Psoas muscle (tissue), 8 donors: ENCODE results near the gene COL23A1. TPM values are rescaled to one million over a fixed set of nuclear protein-coding genes. Genes with fewer than 3 reads are reported as not detected.
"Not testable (repeated sequence)": the region's sequence is repeated elsewhere in the genome, so short reads cannot be mapped to it uniquely, and the experiment has no call there.

Experiments used
- ATAC-seq, 4 donors: fragments of 200-7000 bp; cut with Tn5 transposase; one replicate each; pipeline ENCODE4 v1.9.1; 2020; ENCODE audit warnings: moderate library complexity in 3 of 4, mild to moderate bottlenecking in 2 of 4
- DNase-seq, 2 donors: peaks; one replicate each; pipeline ENCODE4 v3.0.0-alpha.2; 2020
- H3K27ac ChIP-seq: fragments of 200-600 bp; one replicate; pipeline ENCODE4 v1.8.0; 2022
- H3K27me3 ChIP-seq, 3 donors: fragments of 200-600 bp in 1 of 3; one replicate each; pipeline versions ENCODE4 v1.6.1 to v1.8.0; 2013 to 2022; ENCODE audit warnings: low read length in 2 of 3, mild to moderate bottlenecking in 2 of 3, moderate library complexity in 1 of 3; ENCODE audit not compliant: insufficient read depth in 3 of 3
- H3K36me3 ChIP-seq, 2 donors: fragments of 200-600 bp in 1 of 2; one replicate each; pipeline versions ENCODE4 v1.6.1 to v1.8.0; 2013 to 2022; ENCODE audit warnings: low read depth in 1 of 2, mild to moderate bottlenecking in 1 of 2, moderate library complexity in 1 of 2; ENCODE audit not compliant: insufficient read depth in 1 of 2
- H3K4me1 ChIP-seq: fragments of 200-600 bp; one replicate; pipeline ENCODE4 v1.8.0; 2022
- H3K4me3 ChIP-seq: fragments of 200-600 bp; one replicate; pipeline ENCODE4 v1.8.0; 2022; ENCODE audit warnings: mild to moderate bottlenecking
- H3K9me3 ChIP-seq: fragments of 200-600 bp; one replicate; pipeline ENCODE4 v1.8.0; 2022
- WGBS, 3 donors: extraction: QIAGEN DNeasy Blood & Tissue Kit; methylation state at CpG; one replicate each; pipeline versions ENCODE4 v1.1.6 to v1.1.7; 2013; 5-methylcytosine and 5-hydroxymethylcytosine counted together
- intact Hi-C, 2 donors: fragments of 100-400 bp; cut with DNase I; formaldehyde crosslinking; loops; one replicate each; pipeline versions ENCODE4 v1.11.0 to v1.14.2; 2022
- polyA plus RNA-seq, 3 donors: library from polyadenylated mRNA; stranded (reverse); fragments of 200-250 nt; gene quantifications; one replicate each; pipeline ENCODE4 v1.2.3, GENCODE V29; 2013
- total RNA-seq, 4 donors: library from RNA; stranded (reverse); fragmentation: NEBNext Ultra II Directional in 2 of 4; extraction: Animal tissue kit (Norgen Biotek cat#: 25700) in 2 of 4; gene quantifications; one replicate each; pipeline versions ENCODE4 v1.2.1 to v1.2.4, GENCODE V29; 2021 to 2023
- TF ChIP-seq, protein P1 (sequence below): fragments of 200-600 bp; IDR thresholded peaks from one replicate; pipeline ENCODE4 v1.8.0; 2022; ENCODE audit warnings: antibody characterized with exemption
- donor health status: healthy with polysubstance abuse.
- donor health status: DM: no; HTN: no; CAD: no; lungs with moderate emphysema.
- donor health status: Bipolar disorder and iron deficiency.
- donor health status: healthy.
- donor health status: DM: yes; HTN: yes; CAD: no.
- donor health status: DM: no; HTN: no; CAD: no.
- donor health status: DM: no; HTN: no; CAD: no.
- donor health status: DM: yes; HTN: yes; CAD: no.

Gene COL23A1
- total and polyA plus RNA-seq, 7 donors, result 0.66 to 3.0 (median 1.2) TPM

DNA sequence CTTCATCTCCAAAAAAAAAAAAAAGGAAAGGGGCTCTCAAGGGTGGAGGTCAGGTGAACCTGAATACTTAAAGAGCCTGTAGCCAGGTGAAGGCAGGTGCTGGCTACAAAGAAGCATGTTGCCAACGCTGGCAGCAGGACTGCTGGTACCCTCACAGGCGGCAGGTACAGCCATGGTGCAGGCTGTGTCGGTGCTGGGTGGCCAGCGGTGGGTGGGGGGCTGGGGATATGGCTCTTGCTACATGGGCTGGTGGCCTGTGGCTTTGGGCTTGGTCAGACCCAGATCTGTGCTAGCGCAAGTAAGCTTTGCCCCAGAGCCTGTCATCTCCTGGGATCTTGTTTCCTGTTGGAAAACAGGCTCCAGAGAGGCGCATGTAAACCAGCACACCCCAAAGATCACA, 271.3 kb downstream of the COL23A1 start:
- intact Hi-C loops, result loop anchor here in 1 of 2 donors (10.0 kb wide), 1 partner anchor 1156 kb away; no protein-coding TSS in a partner anchor
- ATAC-seq (no peak), DNase-seq (peak in 1 of 2 donors; percentile 17)
- TF ChIP-seq, protein P1, sequence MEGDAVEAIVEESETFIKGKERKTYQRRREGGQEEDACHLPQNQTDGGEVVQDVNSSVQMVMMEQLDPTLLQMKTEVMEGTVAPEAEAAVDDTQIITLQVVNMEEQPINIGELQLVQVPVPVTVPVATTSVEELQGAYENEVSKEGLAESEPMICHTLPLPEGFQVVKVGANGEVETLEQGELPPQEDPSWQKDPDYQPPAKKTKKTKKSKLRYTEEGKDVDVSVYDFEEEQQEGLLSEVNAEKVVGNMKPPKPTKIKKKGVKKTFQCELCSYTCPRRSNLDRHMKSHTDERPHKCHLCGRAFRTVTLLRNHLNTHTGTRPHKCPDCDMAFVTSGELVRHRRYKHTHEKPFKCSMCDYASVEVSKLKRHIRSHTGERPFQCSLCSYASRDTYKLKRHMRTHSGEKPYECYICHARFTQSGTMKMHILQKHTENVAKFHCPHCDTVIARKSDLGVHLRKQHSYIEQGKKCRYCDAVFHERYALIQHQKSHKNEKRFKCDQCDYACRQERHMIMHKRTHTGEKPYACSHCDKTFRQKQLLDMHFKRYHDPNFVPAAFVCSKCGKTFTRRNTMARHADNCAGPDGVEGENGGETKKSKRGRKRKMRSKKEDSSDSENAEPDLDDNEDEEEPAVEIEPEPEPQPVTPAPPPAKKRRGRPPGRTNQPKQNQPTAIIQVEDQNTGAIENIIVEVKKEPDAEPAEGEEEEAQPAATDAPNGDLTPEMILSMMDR, result no peak
- no peak overlapping the region for H3K27ac ChIP-seq
- H3K4me1 ChIP-seq, result no peaks in the 10 kb centered on the region
- H3K9me3 ChIP-seq, result no peaks in the 10 kb centered on the region
- H3K27me3 ChIP-seq, result no peaks in the 10 kb centered on the region
- 95 to 97% (median 96%) methylated on average over 6 of the region's 6 CpGs for WGBS, 3 donors
- no peak overlapping the region for H3K4me3 ChIP-seq
- H3K36me3 ChIP-seq, result no peaks in the 10 kb centered on the region

DNA sequence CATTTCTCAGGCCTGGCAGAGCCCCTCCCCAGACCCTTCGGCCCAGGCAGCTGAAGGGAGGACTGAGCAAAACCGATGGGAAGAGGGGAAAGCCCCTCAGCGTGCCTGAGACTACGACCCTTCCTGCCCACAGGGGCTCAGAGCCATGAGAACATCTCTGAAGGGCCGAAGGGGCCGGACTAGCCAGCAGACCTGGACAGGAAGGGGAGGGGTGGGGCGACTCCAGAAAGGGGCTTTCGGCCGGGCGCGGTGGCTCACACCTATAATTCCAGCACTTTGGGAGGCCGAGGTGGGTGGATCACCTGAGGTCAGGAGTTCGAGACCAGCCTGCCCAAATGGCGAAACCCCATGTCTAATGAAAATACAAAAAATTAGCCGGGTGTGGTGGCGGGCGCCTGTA, 271.8 kb downstream of the COL23A1 start:
- Histone ChIP-seq H3K36me3 (no peaks in the 10 kb centered on the region), H3K9me3 (no peaks in the 10 kb centered on the region), H3K27ac (no peak overlapping the region), H3K27me3 (no peaks in the 10 kb centered on the region), H3K4me3 (no peak overlapping the region), H3K4me1 (no peaks in the 10 kb centered on the region)
- intact Hi-C loops, result loop anchor here in 1 of 2 donors (10.0 kb wide), 1 partner anchor 1156 kb away; no protein-coding TSS in a partner anchor
- DNase-seq (peak in 1 of 2 donors; percentile 25), ATAC-seq (no peak)
- TF ChIP-seq, protein P1, result no peak
- WGBS, 3 donors, result 95 to 99% (median 96%) methylated on average over 16 to 17 of the region's 17 CpGs

DNA sequence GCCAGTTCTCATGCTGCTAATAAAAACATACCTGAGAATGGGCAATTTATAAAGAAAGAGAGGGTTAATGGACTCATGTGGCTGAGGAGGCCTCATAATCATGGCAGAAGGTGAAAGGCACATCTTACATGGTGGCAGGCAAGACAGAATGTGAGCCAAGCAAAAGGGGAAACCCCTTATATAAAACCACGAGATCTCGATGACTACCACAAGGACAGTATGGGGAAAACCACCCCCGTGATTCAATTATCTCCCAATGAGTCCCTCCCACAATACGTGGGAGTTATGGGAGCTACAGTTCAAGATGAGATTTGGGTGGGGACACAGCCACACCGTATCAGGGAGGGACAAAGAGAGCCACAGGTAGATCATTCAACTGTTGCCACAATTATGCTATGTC, 272.5 kb downstream of the COL23A1 start:
- H3K36me3 ChIP-seq, H3K27me3 ChIP-seq, H3K4me3 ChIP-seq, ATAC-seq, DNase-seq, H3K9me3 ChIP-seq, H3K27ac ChIP-seq, H3K4me1 ChIP-seq: not testable (repeated sequence)
- 91 to 97% (median 95%) methylated on average over 5 of the region's 5 CpGs for WGBS, 3 donors
- intact Hi-C loops, result loop anchor here in 1 of 2 donors (10.0 kb wide), 1 partner anchor 1157 kb away; no protein-coding TSS in a partner anchor

DNA sequence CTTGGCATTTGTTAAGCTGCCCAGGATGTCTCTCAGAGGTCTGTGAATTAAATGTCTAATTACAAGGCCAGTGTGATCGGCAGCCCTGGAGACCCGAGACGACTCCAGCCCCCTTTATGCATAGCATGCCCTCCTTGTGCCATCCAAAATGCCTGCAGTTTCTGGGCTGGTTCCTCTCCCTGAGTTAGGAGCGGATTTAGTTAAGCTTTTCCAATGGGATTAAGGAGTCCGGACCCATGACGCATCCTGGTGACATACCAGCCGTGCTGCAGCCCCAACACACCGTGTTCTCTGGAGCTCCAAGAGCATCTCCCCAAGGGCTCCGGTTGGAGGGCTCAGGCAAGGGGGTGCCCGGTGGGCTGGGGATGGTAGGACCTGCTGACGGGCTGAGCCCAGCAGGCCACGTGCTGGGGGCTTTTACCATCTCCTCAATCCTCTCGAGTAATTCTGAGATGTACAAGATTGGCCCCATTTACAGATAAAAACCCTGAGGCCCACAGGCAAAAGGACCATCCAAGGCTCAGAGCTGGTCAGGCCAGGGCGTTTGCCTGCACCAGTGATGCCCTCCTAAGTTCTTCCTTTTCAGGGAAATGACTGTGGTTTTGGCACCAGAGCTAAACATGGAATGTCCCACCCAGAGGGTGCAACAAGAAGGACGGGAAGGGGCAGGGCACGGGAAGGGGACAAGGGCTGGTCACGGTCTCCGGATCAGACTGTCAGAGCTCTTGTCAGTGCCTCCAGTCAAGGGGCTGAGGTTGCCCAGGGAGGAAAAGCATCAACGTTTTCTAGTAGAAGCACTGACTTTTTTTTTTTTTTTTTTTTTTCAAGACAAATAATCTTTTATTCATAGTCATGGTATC, 275.0 kb downstream of the COL23A1 start:
- Histone ChIP-seq H3K27ac (no peak overlapping the region), H3K27me3 (no peaks in the 10 kb centered on the region), H3K4me1 (no peaks in the 10 kb centered on the region), H3K36me3 (no peaks in the 10 kb centered on the region), H3K4me3 (no peak overlapping the region), H3K9me3 (no peaks in the 10 kb centered on the region)
- 84 to 87% (median 84%) methylated on average over 19 of the region's 19 CpGs for WGBS, 3 donors
- TF ChIP-seq, protein P1, result no peak
- ATAC-seq, result no peak
- intact Hi-C loops, result loop anchor here in 1 of 2 donors (10.0 kb wide), 1 partner anchor 1160 kb away; no protein-coding TSS in a partner anchor
- peak in 1 of 2 donors; percentile 33 for DNase-seq

DNA sequence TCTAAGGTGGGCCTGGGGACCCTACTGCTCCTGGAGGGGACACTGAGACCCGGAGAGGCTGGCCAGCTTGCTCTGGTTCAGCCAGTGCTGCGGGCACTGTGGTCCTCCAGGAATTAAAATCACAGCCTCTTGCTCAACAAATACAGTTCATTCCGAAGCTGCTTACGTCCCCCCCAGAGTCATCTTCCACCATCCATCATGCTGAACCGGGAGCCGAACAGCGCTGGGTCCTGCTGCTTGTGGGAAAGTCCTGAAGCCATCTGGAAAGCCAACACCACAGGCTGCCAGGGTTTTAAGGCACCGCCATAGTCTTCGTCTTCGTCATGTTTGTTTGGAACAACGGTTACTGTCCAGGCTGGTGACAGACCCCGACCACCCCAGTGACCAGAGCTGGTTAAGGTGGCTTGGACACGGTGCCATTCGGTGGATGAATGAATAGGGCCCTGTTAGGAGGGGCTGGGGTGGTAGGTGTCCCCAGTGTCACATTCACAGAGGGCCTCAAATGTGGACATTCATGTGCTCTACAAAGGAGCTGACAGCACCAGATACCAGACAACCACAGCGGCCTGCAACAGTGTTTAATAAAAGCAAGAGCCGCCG, 276.0 kb downstream of the COL23A1 start:
- WGBS, 3 donors, result 80 to 90% (median 81%) methylated on average over 17 of the region's 17 CpGs
- no peaks in the 10 kb centered on the region for H3K27me3 ChIP-seq
- ATAC-seq (no peak), DNase-seq (peak in 1 of 2 donors; percentile 33)
- no peak overlapping the region for H3K27ac ChIP-seq
- no peaks in the 10 kb centered on the region for H3K4me1 ChIP-seq
- TF ChIP-seq, protein P1, result no peak
- no peak overlapping the region for H3K4me3 ChIP-seq
- no peaks in the 10 kb centered on the region for H3K36me3 ChIP-seq
- no peaks in the 10 kb centered on the region for H3K9me3 ChIP-seq
- intact Hi-C loops, result loop anchor here in 1 of 2 donors (10.0 kb wide), 1 partner anchor 1161 kb away; no protein-coding TSS in a partner anchor
